Activated naive CD4-positive, alpha-beta T cell treated with anti-CD3 and anti-CD28 coated beads, Interleukin-2, amount 50 U/mL, for 72 hours (primary cell): ENCODE measurements around the gene ZAP70. TPM values are rescaled to one million over a fixed set of nuclear protein-coding genes. Genes with fewer than 3 reads are reported as not detected.
"Not testable (repeated sequence)": the region's sequence is repeated elsewhere in the genome, so short reads cannot be mapped to it uniquely, and the experiment has no call there.

ENCODE experiments used
- ATAC-seq, 2 donors: fragments of 150-1000 bp; cut with Tn5 transposase; 2 replicates each; pipeline ENCODE4 v1.10.0; 2021; ENCODE audit warnings: mild to moderate bottlenecking in 2 of 2, moderate library complexity in 2 of 2
- DNase-seq, 2 donors: peaks; one replicate each; pipeline ENCODE4 v3.0.0; 2021 to 2022; ENCODE audit warnings: low spot score in 2 of 2
- H3K27ac Mint-ChIP-seq, 2 donors: one replicate each; pipeline ENCODE4 v1.8.0; 2022; ENCODE audit warnings: mild to moderate bottlenecking in 2 of 2, mixed read lengths in 2 of 2
- H3K36me3 Mint-ChIP-seq, 2 donors: one replicate each; pipeline ENCODE4 v1.8.0; 2022; ENCODE audit warnings: mixed read lengths in 2 of 2
- H3K9me3 Mint-ChIP-seq, 2 donors: one replicate each; pipeline ENCODE4 v1.8.0; 2022; ENCODE audit warnings: mixed read lengths in 2 of 2
- total RNA-seq, 2 donors: library from RNA; stranded (reverse); gene quantifications; one replicate each; pipeline ENCODE4 v1.2.3, GENCODE V29; 2022

Gene ZAP70
- total RNA-seq, result 100 to 1,000 TPM; 164 to 235 TPM

- H3K36me3 Mint-ChIP-seq, result peaks cover 31 to 54% of the 10 kb centered on the region in 2 donors
- ATAC-seq, result peak; percentile 51 to 72
- DNase-seq, result peak; percentile 62 to 73
- peak within 1 kb of the TSS; percentile 98 to 99 for H3K27ac Mint-ChIP-seq
- H3K9me3 Mint-ChIP-seq, result no peaks in the 10 kb centered on the region
Measured at GRCh38 chr2:97713296-97714083, at the start of gene ZAP70. Gene ZAP70, plus strand, starts transcription at chr2:97713576. Its CDS starts 10,461 bp downstream, at chr2:97724037.

- H3K36me3 Mint-ChIP-seq, result peaks cover 5 to 20% of the 10 kb centered on the region in 2 donors
- ATAC-seq (no peak), DNase-seq (no peak)
- H3K27ac Mint-ChIP-seq, result peak overlapping the region in 1 of 2 donors; percentile 98
- no peaks in the 10 kb centered on the region for H3K9me3 Mint-ChIP-seq
Measured at GRCh38 chr2:97663626-97663961, 49.8 kb upstream of the ZAP70 start.

- peak; percentile 96 to 99 for DNase-seq
- Mint-ChIP-seq H3K36me3 (peaks cover 5 to 20% of the 10 kb centered on the region in 2 donors), H3K9me3 (no peaks in the 10 kb centered on the region), H3K27ac (peak within 1 kb of the TSS; percentile 98 to 99)
- peak; percentile 67 to 82 for ATAC-seq
Measured at GRCh38 chr2:97663962-97664635, 49.3 kb upstream of the ZAP70 start, which contains the start of gene ACTR1B. Gene ACTR1B, minus strand, starts transcription at chr2:97664044. Its CDS starts 154 bp downstream, at chr2:97663890.

- no peak for DNase-seq
- no peak for ATAC-seq
- peaks cover 5 to 20% of the 10 kb centered on the region in 2 donors for H3K36me3 Mint-ChIP-seq
- H3K27ac Mint-ChIP-seq, result peak overlapping the region; percentile 96 to 98
- no peaks in the 10 kb centered on the region for H3K9me3 Mint-ChIP-seq
Measured at GRCh38 chr2:97664636-97664970, 48.8 kb upstream of the ZAP70 start.

- H3K27ac Mint-ChIP-seq, result no peak within 1 kb of the TSS
- H3K9me3 Mint-ChIP-seq, result no peaks in the 10 kb centered on the region
- ATAC-seq (no peak), DNase-seq (no peak)
- peaks cover 0 to 4% of the 10 kb centered on the region in 2 donors for H3K36me3 Mint-ChIP-seq
Measured at GRCh38 chr2:97669448-97669847, 43.9 kb upstream of the ZAP70 start, which contains the start of gene C2orf92. Gene C2orf92, plus strand, starts transcription at chr2:97669713. Its CDS starts 76 bp downstream, at chr2:97669789.

GRCh38 chr2:97670471-97670870 is 42.9 kb upstream of the ZAP70 start:
- H3K9me3 Mint-ChIP-seq, result no peaks in the 10 kb centered on the region
- H3K36me3 Mint-ChIP-seq, result peaks cover 0 to 4% of the 10 kb centered on the region in 2 donors
- no peak overlapping the region for H3K27ac Mint-ChIP-seq
- no peak for DNase-seq
- ATAC-seq, result no peak

- DNase-seq (no peak), ATAC-seq (no peak)
- Mint-ChIP-seq H3K9me3 (no peaks in the 10 kb centered on the region), H3K27ac (no peak overlapping the region), H3K36me3 (peaks cover 0 to 4% of the 10 kb centered on the region in 2 donors)
Measured at GRCh38 chr2:97671526-97671925, 41.9 kb upstream of the ZAP70 start.

GRCh38 chr2:97672606-97673140 is 40.7 kb upstream of the ZAP70 start:
- peak overlapping the region; percentile 52 to 96 for H3K27ac Mint-ChIP-seq
- DNase-seq, H3K36me3 Mint-ChIP-seq, ATAC-seq, H3K9me3 Mint-ChIP-seq: not testable (repeated sequence)

- DNase-seq, result peak in 1 of 2 donors; percentile 67
- Mint-ChIP-seq H3K9me3 (no peaks in the 10 kb centered on the region), H3K36me3 (peaks cover 0 to 4% of the 10 kb centered on the region in 2 donors), H3K27ac (peak overlapping the region; percentile 52 to 96)
- peak; percentile 79 to 82 for ATAC-seq
Measured at GRCh38 chr2:97673182-97673914, 40.0 kb upstream of the ZAP70 start.

GRCh38 chr2:97673915-97674283 is 39.5 kb upstream of the ZAP70 start:
- Mint-ChIP-seq H3K36me3 (peaks cover 0 to 4% of the 10 kb centered on the region in 2 donors), H3K27ac (peak overlapping the region; percentile 52 to 96), H3K9me3 (no peaks in the 10 kb centered on the region)
- DNase-seq (peak in 1 of 2 donors; percentile 66), ATAC-seq (peak; percentile 59 to 78)

- Mint-ChIP-seq H3K36me3 (peaks cover 0 to 4% of the 10 kb centered on the region in 2 donors), H3K9me3 (no peaks in the 10 kb centered on the region), H3K27ac (no peak overlapping the region)
- ATAC-seq, result no peak
- no peak for DNase-seq
Measured at GRCh38 chr2:97675430-97676113, 37.8 kb upstream of the ZAP70 start.

- peak overlapping the region in 1 of 2 donors; percentile 46 for H3K27ac Mint-ChIP-seq
- DNase-seq, result no peak
- peaks cover 0 to 4% of the 10 kb centered on the region in 2 donors for H3K36me3 Mint-ChIP-seq
- peak; percentile 40 to 78 for ATAC-seq
- no peaks in the 10 kb centered on the region for H3K9me3 Mint-ChIP-seq
Measured at GRCh38 chr2:97676620-97677019, 36.8 kb upstream of the ZAP70 start.

- no peak for DNase-seq
- H3K36me3 Mint-ChIP-seq, result peaks cover 0 to 4% of the 10 kb centered on the region in 2 donors
- ATAC-seq, result no peak
- no peaks in the 10 kb centered on the region for H3K9me3 Mint-ChIP-seq
- H3K27ac Mint-ChIP-seq, result no peak overlapping the region
Measured at GRCh38 chr2:97677480-97677879, 35.9 kb upstream of the ZAP70 start.

- Mint-ChIP-seq H3K36me3 (peaks cover 0 to 4% of the 10 kb centered on the region in 2 donors), H3K9me3 (no peaks in the 10 kb centered on the region), H3K27ac (no peak overlapping the region)
- no peak for ATAC-seq
- no peak for DNase-seq
Measured at GRCh38 chr2:97678298-97678697, 35.1 kb upstream of the ZAP70 start.

- not testable (repeated sequence) for DNase-seq, H3K36me3 Mint-ChIP-seq, H3K9me3 Mint-ChIP-seq
- peak overlapping the region in 1 of 2 donors; percentile 36 for H3K27ac Mint-ChIP-seq
- peak; percentile 36 to 50 for ATAC-seq
Measured at GRCh38 chr2:97687235-97687634, 26.1 kb upstream of the ZAP70 start.
